GM12878 (cell line): Measurements from ENCODE around the gene HS3ST5.

Experiments
- BRCA1 ChIP-seq: IDR thresholded peaks from 2 replicates; pipeline ENCODE4 v1.6.1; 2011; ENCODE audit warnings: low read depth, low read length, improper control_type of control experiment
- CBX3 ChIP-seq: fragments of 200-600 bp; sonication (generic); IDR thresholded peaks from 2 replicates; pipeline ENCODE4 v1.6.1; 2016; ENCODE audit warnings: low read depth, borderline replicate concordance
- EZH2 ChIP-seq: IDR thresholded peaks from 2 replicates; pipeline ENCODE4 v1.6.1; 2012; ENCODE audit warnings: low read depth, mild to moderate bottlenecking, control low read depth, inconsistent platforms, low read length, borderline replicate concordance; ENCODE audit not compliant: control insufficient read depth
- HCFC1 ChIP-seq: fragments of 150-350 bp; IDR thresholded peaks from 2 replicates; pipeline ENCODE4 v1.6.1; 2014; ENCODE audit warnings: low read length
- NRF1 ChIP-seq: conservative IDR thresholded peaks from 2 replicates; pipeline ENCODE4 v1.6.1; 2011; ENCODE audit warnings: mild to moderate bottlenecking, low read depth, low read length, improper control_type of control experiment
- POLR2AphosphoS5 ChIP-seq: IDR thresholded peaks from 2 replicates; pipeline ENCODE4 v1.6.1; 2011; ENCODE audit warnings: mild to moderate bottlenecking, low read length, inconsistent platforms
- RB1 ChIP-seq: fragments of 450-650 bp; formaldehyde crosslinking; IDR thresholded peaks from 2 replicates; pipeline ENCODE4 v1.6.1; 2017; ENCODE audit warnings: mild to moderate bottlenecking, borderline replicate concordance
- TARDBP ChIP-seq: IDR thresholded peaks from 2 replicates; pipeline ENCODE4 v1.6.1; 2016; ENCODE audit warnings: borderline replicate concordance
- TBL1XR1 ChIP-seq: IDR thresholded peaks from 2 replicates; pipeline ENCODE4 v1.6.1; 2012; ENCODE audit warnings: low read depth, low read length, improper control_type of control experiment
- YY1 ChIP-seq: IDR thresholded peaks from 2 replicates; pipeline ENCODE4 v1.6.1; 2011; ENCODE audit warnings: low read depth, mild to moderate bottlenecking, low read length
- TF ChIP-seq, protein P1 (sequence below): fragments of 150-350 bp; IDR thresholded peaks from 2 replicates; pipeline ENCODE4 v1.6.1; 2014; ENCODE audit warnings: mild to moderate bottlenecking, low read depth, low read length
- TF ChIP-seq, protein P2 (sequence below), 3 experiments: IDR thresholded peaks in 2 of 3; conservative IDR thresholded peaks in 1 of 3; 2 replicates each; pipeline ENCODE4 v1.5.1; 2011; ENCODE audit warnings: low read depth in 3 of 3, low read length in 3 of 3, mild to moderate bottlenecking in 3 of 3, control low read depth in 2 of 3, moderate library complexity in 2 of 3, inconsistent platforms in 1 of 3, mixed read lengths in 1 of 3; ENCODE audit not compliant: control insufficient read depth in 2 of 3, insufficient read depth in 1 of 3; ENCODE audit errors: extremely low read depth in 1 of 3

DNA sequence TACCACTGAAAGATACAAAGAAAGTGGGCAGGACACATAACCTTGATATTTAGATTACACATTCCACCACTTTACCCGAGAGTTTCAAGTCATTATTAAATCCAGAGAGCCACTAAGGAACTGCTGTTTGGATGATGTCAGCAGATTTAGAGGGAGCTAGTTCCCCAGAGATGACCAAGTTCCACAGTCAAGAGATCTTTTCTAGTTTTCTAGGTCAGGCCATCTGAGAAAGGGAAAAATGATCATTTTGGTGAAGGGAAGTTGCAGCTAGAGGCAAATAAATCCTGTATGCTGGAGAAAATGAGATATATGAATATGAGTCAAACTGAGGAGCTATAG lies 147.8 kb downstream of the HS3ST5 start:
- TF ChIP-seq NRF1 (no peak), CBX3 (no peak), YY1 (no peak), POLR2AphosphoS5 (no peak), BRCA1 (no peak), TBL1XR1 (no peak), HCFC1 (no peak), TARDBP (no peak), EZH2 (no peak), RB1 (no peak)
- TF ChIP-seq, protein P1, sequence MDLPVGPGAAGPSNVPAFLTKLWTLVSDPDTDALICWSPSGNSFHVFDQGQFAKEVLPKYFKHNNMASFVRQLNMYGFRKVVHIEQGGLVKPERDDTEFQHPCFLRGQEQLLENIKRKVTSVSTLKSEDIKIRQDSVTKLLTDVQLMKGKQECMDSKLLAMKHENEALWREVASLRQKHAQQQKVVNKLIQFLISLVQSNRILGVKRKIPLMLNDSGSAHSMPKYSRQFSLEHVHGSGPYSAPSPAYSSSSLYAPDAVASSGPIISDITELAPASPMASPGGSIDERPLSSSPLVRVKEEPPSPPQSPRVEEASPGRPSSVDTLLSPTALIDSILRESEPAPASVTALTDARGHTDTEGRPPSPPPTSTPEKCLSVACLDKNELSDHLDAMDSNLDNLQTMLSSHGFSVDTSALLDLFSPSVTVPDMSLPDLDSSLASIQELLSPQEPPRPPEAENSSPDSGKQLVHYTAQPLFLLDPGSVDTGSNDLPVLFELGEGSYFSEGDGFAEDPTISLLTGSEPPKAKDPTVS = no peak
- TF ChIP-seq, protein P2, sequence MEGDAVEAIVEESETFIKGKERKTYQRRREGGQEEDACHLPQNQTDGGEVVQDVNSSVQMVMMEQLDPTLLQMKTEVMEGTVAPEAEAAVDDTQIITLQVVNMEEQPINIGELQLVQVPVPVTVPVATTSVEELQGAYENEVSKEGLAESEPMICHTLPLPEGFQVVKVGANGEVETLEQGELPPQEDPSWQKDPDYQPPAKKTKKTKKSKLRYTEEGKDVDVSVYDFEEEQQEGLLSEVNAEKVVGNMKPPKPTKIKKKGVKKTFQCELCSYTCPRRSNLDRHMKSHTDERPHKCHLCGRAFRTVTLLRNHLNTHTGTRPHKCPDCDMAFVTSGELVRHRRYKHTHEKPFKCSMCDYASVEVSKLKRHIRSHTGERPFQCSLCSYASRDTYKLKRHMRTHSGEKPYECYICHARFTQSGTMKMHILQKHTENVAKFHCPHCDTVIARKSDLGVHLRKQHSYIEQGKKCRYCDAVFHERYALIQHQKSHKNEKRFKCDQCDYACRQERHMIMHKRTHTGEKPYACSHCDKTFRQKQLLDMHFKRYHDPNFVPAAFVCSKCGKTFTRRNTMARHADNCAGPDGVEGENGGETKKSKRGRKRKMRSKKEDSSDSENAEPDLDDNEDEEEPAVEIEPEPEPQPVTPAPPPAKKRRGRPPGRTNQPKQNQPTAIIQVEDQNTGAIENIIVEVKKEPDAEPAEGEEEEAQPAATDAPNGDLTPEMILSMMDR (IDR thresholded peaks at IDR 0.05 in 2 of 3, conservative IDR thresholded peaks at IDR 0.05 in 1 of 3; ENCODE audit: control insufficient read depth in 2 of 3, extremely low read depth in 1 of 3, insufficient read depth in 1 of 3, low read depth in 3 of 3, low read length in 3 of 3) = no peak
